GM19324 (cell line): Measurements from ENCODE around the gene PEX5L.
A peak's percentile ranks its signal among the peaks of the same experiment; 100 is the strongest.
"Not testable (repeated sequence)": the region's sequence is repeated elsewhere in the genome, so short reads cannot be mapped to it uniquely, and the experiment has no call there.

Source experiments
- ATAC-seq: cut with Tn5 transposase; IDR thresholded peaks from one replicate; pipeline ENCODE4 v1.9.1; 2021; ENCODE audit warnings: mild to moderate bottlenecking, moderate library complexity; ENCODE audit not compliant: unreplicated experiment, low FRiP score

PEX5L gene

DNA sequence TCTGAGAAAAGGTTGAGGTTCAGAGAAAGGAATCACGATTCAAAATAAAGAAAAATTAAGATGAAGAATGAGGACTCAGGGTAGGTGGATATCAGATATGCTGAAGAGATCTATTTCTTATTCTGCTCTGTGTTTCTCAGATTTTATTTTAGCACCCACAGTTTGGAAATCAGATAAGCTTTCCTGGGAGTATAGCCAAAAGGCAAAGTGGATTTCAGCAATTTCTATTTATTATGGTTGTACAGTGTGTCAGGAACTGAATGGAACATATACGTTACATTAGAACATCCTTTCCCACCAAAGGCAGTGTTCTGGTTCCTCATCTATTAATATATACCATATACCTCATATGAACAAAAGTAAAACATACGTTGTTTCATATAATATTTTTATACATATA, 18.9 kb downstream of the PEX5L start:
- ATAC-seq, result no peak

- no peak for ATAC-seq
Measured at GRCh38 chr3:180011927-180012326, 24.8 kb downstream of the PEX5L start.

- not testable (repeated sequence) for ATAC-seq
Measured at GRCh38 chr3:180008318-180008717, 28.4 kb downstream of the PEX5L start.

DNA sequence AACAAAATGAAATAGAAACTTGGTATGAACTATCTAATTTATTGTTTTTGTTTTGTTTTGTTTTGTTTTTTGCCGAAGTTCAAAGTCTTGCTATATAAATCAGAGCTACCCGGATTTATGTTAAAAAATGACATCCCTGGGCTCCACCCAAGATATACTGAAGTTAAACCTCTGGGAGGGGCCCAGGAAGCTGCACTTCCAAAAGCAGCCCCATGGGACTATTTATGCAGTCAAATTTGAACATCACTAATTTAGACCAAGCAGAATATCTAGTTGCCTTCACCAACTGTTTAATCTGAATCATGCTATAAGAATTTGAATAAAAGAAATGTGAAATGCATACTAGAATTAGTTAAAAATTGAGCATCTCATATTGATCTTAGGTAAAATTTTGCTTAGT, 32.2 kb downstream of the PEX5L start:
- ATAC-seq, result no peak

DNA sequence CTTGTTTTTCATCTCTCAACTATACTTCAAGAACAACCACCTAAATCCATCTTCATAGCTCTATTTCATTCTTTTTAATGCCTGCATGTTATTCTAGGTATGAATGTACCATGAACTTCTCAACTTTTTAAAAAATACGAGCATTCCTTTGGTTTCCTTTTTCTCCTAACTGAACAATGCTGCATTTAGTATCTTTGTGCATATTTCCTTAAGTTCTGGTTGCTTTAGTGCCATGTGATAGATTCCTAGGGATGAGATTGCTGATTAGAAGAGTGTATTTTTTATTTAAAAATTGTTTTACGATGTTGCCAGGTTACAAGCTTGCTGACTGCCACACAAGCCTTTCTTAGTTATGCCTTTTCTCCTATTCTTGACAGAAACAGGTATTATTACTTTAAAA, 34.7 kb downstream of the PEX5L start:
- no peak for ATAC-seq

DNA sequence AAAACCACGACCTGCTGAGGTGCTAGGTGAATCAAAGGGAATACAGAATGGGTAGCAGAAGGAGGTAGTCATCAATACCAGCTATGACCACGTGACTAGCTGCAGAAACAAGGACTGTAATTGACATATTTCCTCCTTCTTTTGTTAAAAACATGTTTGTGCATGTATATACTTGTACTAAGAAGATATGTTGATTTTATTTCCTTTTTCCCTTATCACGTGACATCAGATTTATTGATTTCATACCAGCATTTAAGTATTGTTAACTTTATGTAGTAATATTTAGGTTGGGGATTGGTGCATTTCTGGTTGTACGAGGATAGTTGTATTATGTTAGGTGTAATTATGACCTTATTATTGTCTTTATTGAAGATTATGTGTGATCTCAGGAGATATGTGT, 36.2 kb downstream of the PEX5L start:
- ATAC-seq, result no peak

- ATAC-seq, result no peak
Measured at GRCh38 chr3:179995406-179995805, 41.3 kb downstream of the PEX5L start.

DNA sequence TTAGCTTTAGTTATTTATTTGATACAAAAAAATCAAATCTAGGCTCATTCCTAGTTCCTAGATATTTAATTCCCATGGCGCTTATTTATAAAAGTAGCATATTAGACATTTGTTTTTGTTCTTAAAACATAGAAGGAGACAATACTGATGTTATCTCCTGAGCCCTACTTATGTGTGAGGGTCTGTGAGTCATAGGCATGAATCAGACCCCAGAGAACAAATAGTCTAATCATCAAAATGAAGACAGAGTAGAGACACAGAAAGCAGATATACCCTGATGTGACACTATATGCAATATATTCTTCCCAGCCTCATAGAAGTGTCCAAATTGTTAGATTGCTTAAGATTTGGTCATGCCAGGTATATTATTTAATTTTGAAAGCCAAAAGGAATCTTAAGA, 44.9 kb downstream of the PEX5L start:
- no peak for ATAC-seq

- no peak for ATAC-seq
Measured at GRCh38 chr3:179991104-179991503, 45.6 kb downstream of the PEX5L start.

GRCh38 chr3:179981646-179982045, 55.1 kb downstream of the PEX5L start:
- no peak for ATAC-seq

GRCh38 chr3:179977356-179977755, 59.4 kb downstream of the PEX5L start:
- ATAC-seq, result no peak

DNA sequence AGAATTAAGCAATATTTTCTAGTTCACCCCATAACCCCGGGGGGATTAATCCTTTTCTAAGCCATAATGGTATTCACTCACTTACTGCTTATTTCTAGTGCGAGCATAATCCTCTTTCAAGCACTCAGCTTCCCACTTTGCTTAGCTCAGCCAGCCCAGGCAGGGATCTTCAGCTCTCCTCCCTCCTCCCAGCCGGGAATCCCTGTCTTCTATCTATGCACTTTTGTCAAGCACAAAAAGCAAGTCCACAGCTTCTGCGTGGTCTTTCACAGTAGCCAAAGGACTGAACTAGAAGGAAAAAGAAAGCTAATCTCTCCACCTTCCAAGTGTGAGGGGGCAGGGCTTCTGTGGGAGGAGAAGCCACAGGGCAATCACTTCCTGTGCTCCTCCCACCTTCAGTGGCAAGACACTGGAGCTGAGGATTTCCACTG, 62.8 kb downstream of the PEX5L start:
- no peak for ATAC-seq

DNA sequence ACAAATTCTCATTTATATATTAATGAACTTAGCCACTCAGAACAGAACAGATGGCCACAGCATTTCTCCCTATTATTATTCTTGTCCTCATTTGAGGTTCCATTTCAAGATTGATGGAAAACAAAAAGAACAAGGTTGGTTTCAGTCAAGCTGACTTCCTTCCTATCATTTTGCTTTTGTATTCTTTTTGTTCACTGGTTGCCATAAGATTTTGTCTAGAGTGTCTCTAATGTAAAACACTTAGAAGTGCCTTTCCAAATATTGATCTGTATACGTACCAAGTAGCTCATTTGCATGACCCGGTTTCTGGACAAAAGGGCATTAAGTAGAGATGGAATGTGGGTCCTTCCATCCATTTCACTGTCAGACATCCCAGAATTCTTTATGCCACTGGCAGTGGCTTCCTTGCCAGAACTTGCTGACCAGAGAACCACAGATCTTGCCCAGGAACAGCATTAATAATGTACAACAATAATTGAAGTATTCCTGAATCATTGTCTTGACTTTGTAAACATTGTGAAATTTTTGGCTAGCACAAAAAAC, 63.8 kb downstream of the PEX5L start:
- ATAC-seq, result no peak

DNA sequence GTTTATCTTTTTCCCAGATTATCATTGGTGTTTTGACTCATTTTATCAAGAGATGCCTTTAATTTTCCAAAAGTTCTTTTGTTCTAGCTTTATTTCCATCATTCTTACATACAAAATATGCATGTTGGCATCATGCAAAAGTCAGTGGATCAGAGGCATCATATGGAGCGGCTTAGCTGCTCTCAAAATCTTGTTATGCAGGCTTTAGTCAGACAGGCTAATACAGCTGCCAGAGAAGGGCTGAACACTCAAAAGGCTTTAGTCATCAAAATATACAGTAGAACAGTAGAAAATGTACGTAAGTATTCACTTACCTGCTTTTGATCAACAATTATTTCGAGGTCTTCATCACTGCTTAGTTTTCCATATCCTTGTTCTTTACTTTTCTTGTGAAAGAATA, 65.5 kb downstream of the PEX5L start:
- ATAC-seq, result no peak

GRCh38 chr3:179970746-179971145, 66.0 kb downstream of the PEX5L start:
- no peak for ATAC-seq

- no peak for ATAC-seq
Measured at GRCh38 chr3:179969525-179969924, 67.2 kb downstream of the PEX5L start.

- ATAC-seq, result peak; percentile 86
Measured at GRCh38 chr3:179967622-179968021, 69.1 kb downstream of the PEX5L start.

DNA sequence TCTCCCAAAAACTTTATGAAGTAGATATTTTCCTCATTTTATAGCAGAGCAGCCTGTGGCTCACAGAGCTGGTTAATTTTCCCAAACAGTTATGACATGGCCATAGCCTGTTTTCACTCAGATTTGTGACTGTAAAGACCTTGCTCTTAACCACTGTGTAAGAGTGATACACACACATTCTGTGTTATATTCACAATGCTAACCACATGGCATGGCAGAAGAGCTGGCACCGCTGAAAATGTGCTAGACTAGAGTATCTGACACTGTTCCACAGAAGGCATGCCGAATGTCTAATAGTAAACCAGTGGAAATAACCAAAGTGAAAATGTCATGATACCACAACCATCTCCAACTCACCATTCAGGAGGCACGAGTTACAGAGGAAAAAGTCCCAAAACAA, 71.8 kb downstream of the PEX5L start:
- ATAC-seq, result no peak

GRCh38 chr3:179962629-179963387, 73.9 kb downstream of the PEX5L start:
- ATAC-seq, result no peak

DNA sequence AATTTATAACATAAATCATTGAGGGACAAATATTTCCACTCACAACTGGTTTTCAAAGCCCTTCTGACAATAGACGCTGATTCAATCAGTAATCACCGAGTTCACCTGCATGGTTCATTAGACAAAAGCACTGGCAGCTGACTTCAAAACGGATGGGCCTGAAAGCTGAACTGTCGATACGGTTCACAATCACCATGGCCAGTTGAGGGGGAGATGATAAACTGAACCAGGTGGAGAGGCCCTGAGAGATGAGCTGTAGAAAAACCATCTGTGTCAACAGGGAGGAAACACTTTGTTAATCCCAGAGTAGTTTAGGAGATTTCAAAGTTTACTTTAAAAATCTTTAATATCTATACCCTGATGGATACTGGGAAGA, 75.0 kb downstream of the PEX5L start:
- peak; percentile 53 for ATAC-seq

GRCh38 chr3:179961071-179961702, 75.5 kb downstream of the PEX5L start:
- no peak for ATAC-seq

- no peak for ATAC-seq
Measured at GRCh38 chr3:179958759-179959158, 78.0 kb downstream of the PEX5L start.
